Measurements from ENCODE around the gene TNPO1. TPM values are rescaled to one million over a fixed set of nuclear protein-coding genes. Genes with fewer than 3 reads are reported as not detected.
A peak's percentile ranks its signal among the peaks of the same experiment; 100 is the strongest.

TNPO1 gene
- polyA plus RNA-seq, 3 donors: 98.7 to 107 (median 106) TPM

- DNase-seq (ENCODE audit: low read depth in 3 of 3, low spot score in 2 of 3): peak in 2 of 3 donors; percentile 25 to 27
Measured at GRCh38 chr5:72817671-72818266, 1.3 kb downstream of the TNPO1 start.

- DNase-seq (ENCODE audit: low read depth in 3 of 3, low spot score in 2 of 3): peak in 2 of 3 donors; percentile 50 to 52
Measured at GRCh38 chr5:72818866-72819534, 2.5 kb downstream of the TNPO1 start.

GRCh38 chr5:72821776-72822175 lies 5.3 kb downstream of the TNPO1 start:
- DNase-seq (ENCODE audit: low read depth in 3 of 3, low spot score in 2 of 3): no peak

GRCh38 chr5:72822944-72823343 lies 6.5 kb downstream of the TNPO1 start:
- DNase-seq (ENCODE audit: low read depth in 3 of 3, low spot score in 2 of 3): no peak

GRCh38 chr5:72829707-72830106 lies 13.2 kb downstream of the TNPO1 start:
- DNase-seq (ENCODE audit: low read depth in 3 of 3, low spot score in 2 of 3): no peak

GRCh38 chr5:72830362-72830761 lies 13.9 kb downstream of the TNPO1 start:
- no peak for DNase-seq (ENCODE audit: low read depth in 3 of 3, low spot score in 2 of 3)

- no peak for DNase-seq (ENCODE audit: low read depth in 3 of 3, low spot score in 2 of 3)
Measured at GRCh38 chr5:72831685-72832084, 15.2 kb downstream of the TNPO1 start.

- DNase-seq (ENCODE audit: low read depth in 3 of 3, low spot score in 2 of 3): no peak
Measured at GRCh38 chr5:72834924-72835323, 18.5 kb downstream of the TNPO1 start.

GRCh38 chr5:72835633-72836032 lies 19.2 kb downstream of the TNPO1 start:
- no peak for DNase-seq (ENCODE audit: low read depth in 3 of 3, low spot score in 2 of 3)

GRCh38 chr5:72836810-72837209 lies 20.3 kb downstream of the TNPO1 start:
- DNase-seq (ENCODE audit: low read depth in 3 of 3, low spot score in 2 of 3): no peak

GRCh38 chr5:72837524-72838096 lies 21.1 kb downstream of the TNPO1 start:
- no peak for DNase-seq (ENCODE audit: low read depth in 3 of 3, low spot score in 2 of 3)

- DNase-seq (ENCODE audit: low read depth in 3 of 3, low spot score in 2 of 3): no peak
Measured at GRCh38 chr5:72840041-72840440, 23.6 kb downstream of the TNPO1 start.

- no peak for DNase-seq (ENCODE audit: low read depth in 3 of 3, low spot score in 2 of 3)
Measured at GRCh38 chr5:72841756-72842535, 25.5 kb downstream of the TNPO1 start.

- DNase-seq (ENCODE audit: low read depth in 3 of 3, low spot score in 2 of 3): no peak
Measured at GRCh38 chr5:72842816-72843215, 26.4 kb downstream of the TNPO1 start.

- DNase-seq (ENCODE audit: low read depth in 3 of 3, low spot score in 2 of 3): no peak
Measured at GRCh38 chr5:72844218-72844603, 27.8 kb downstream of the TNPO1 start.

GRCh38 chr5:72845889-72846288 lies 29.4 kb downstream of the TNPO1 start:
- no peak for DNase-seq (ENCODE audit: low read depth in 3 of 3, low spot score in 2 of 3)

- no peak for DNase-seq (ENCODE audit: low read depth in 3 of 3, low spot score in 2 of 3)
Measured at GRCh38 chr5:72846483-72846882, 30.0 kb downstream of the TNPO1 start.

- DNase-seq (ENCODE audit: low read depth in 3 of 3, low spot score in 2 of 3): no peak
Measured at GRCh38 chr5:72847439-72847838, 31.0 kb downstream of the TNPO1 start.

- DNase-seq (ENCODE audit: low read depth in 3 of 3, low spot score in 2 of 3): peak; percentile 69 to 88 (median 80)
Measured at GRCh38 chr5:72847989-72848473, 31.6 kb downstream of the TNPO1 start.

- DNase-seq (ENCODE audit: low read depth in 3 of 3, low spot score in 2 of 3): peak in 1 of 3 donors; percentile 27
Measured at GRCh38 chr5:72848474-72849428, 32.3 kb downstream of the TNPO1 start.
